Globus pallidus (tissue), 1 donor: ENCODE measurements around the gene NDC80.
"Not testable (repeated sequence)": the region's sequence is repeated elsewhere in the genome, so short reads cannot be mapped to it uniquely, and the experiment has no call there.

Experiments used
- DNase-seq: peaks from one replicate; pipeline ENCODE4 v3.0.0-alpha.2; 2015; ENCODE audit warnings: low spot score

NDC80 gene

GRCh38 chr18:2571200-2572170, at the start of gene NDC80, which contains the start of gene METTL4:
NDC80 (plus strand) TSS chr18:2571557; CDS start chr18:2572986, 1,429 bp downstream.
METTL4 (minus strand) TSS chr18:2571505; CDS start chr18:2567216, 4,289 bp downstream.
- peak; percentile 82 for DNase-seq

GRCh38 chr18:2522112-2522511, 49.2 kb upstream of the NDC80 start:
- no peak for DNase-seq

GRCh38 chr18:2524794-2525198, 46.6 kb upstream of the NDC80 start:
- not testable (repeated sequence) for DNase-seq

- no peak for DNase-seq
These were observed 45.0 kb upstream of the NDC80 start for GRCh38 chr18:2526329-2526728.

GRCh38 chr18:2529154-2529553, 42.2 kb upstream of the NDC80 start:
- DNase-seq: no peak

GRCh38 chr18:2531751-2532150, 39.6 kb upstream of the NDC80 start:
- no peak for DNase-seq

- no peak for DNase-seq
These were observed 38.6 kb upstream of the NDC80 start for GRCh38 chr18:2532797-2533196.

- no peak for DNase-seq
These were observed 36.5 kb upstream of the NDC80 start for GRCh38 chr18:2534906-2535305.

- no peak for DNase-seq
These were observed 35.9 kb upstream of the NDC80 start for GRCh38 chr18:2535419-2535910.

GRCh38 chr18:2536063-2536462, 35.3 kb upstream of the NDC80 start:
- DNase-seq: no peak

- no peak for DNase-seq
These were observed 34.9 kb upstream of the NDC80 start for GRCh38 chr18:2536493-2536892.

- no peak for DNase-seq
These were observed 34.1 kb upstream of the NDC80 start for GRCh38 chr18:2537296-2537695.

- DNase-seq: peak; percentile 45
These were observed 33.1 kb upstream of the NDC80 start for GRCh38 chr18:2538236-2538635.

GRCh38 chr18:2538844-2539243, 32.5 kb upstream of the NDC80 start:
- no peak for DNase-seq

GRCh38 chr18:2540575-2540974, 30.8 kb upstream of the NDC80 start:
- no peak for DNase-seq

GRCh38 chr18:2541925-2542563, 29.3 kb upstream of the NDC80 start:
- peak; percentile 11 for DNase-seq

- no peak for DNase-seq
These were observed 26.2 kb upstream of the NDC80 start for GRCh38 chr18:2545155-2545554.

GRCh38 chr18:2547477-2548087, 23.8 kb upstream of the NDC80 start:
- DNase-seq: peak; percentile 47

- DNase-seq: no peak
These were observed 21.9 kb upstream of the NDC80 start for GRCh38 chr18:2549462-2549861.

GRCh38 chr18:2551425-2551824, 19.9 kb upstream of the NDC80 start:
- no peak for DNase-seq

- DNase-seq: no peak
These were observed 16.7 kb upstream of the NDC80 start for GRCh38 chr18:2554696-2555095.

- DNase-seq: no peak
These were observed 15.5 kb upstream of the NDC80 start for GRCh38 chr18:2555895-2556294.
